Ureter (tissue), 1 donor: ENCODE data around the gene SPDYE5. TPM values are rescaled to one million over a fixed set of nuclear protein-coding genes. Genes with fewer than 3 reads are reported as not detected.
"Not testable (repeated sequence)": the region's sequence is repeated elsewhere in the genome, so short reads cannot be mapped to it uniquely, and the experiment has no call there.

Experiments used
- DNase-seq: peaks from one replicate; pipeline ENCODE4 v3.0.0-alpha.2; 2020; ENCODE audit warnings: low spot score
- total RNA-seq: library from RNA; stranded (reverse); gene quantifications from one replicate; pipeline ENCODE4 v1.2.4, GENCODE V29; 2023
- donor health status: DM: yes; HTN: yes; CAD: no.

The SPDYE5 gene, protein sequence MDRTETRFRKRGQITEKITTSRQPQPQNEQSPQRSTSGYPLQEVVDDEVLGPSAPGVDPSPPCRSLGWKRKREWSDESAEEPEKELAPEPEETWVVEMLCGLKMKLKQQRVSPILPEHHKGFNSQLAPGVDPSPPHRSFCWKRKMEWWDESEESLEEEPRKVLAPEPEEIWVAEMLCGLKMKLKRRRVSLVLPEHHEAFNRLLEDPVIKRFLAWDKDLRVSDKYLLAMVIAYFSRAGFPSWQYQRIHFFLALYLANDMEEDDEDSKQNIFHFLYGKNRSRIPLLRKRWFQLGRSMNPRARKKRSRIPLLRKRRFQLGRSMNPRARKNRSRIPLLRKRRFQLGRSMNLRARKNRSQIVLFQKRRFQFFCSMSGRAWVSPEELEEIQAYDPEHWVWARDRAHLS
- 0.39 TPM for total RNA-seq

DNA sequence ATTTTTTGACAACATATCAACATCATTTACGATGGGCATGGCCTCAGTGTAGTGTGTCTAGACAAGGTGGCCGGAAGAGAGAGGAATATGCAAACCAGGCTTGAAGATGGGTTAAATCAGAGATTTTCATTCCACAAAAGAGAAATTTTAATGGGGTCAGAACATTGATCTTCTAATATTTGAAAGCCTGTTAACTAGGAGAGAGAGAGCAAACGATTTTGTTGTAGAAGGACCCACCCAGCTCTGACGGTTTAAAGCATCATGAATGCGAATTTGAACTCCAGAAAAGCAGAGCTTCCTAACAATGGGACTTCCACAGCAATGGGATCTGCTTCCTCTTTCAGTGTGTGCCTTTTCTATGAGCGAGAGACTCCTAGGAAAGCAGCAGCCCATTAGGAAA lies at the start of gene SPDYE5:
TSS of gene SPDYE5 (plus strand) at position 301 of the 400 bp plus-strand sequence. CDS start 1,728 bp downstream, outside the sequence.
- not testable (repeated sequence) for DNase-seq

DNA sequence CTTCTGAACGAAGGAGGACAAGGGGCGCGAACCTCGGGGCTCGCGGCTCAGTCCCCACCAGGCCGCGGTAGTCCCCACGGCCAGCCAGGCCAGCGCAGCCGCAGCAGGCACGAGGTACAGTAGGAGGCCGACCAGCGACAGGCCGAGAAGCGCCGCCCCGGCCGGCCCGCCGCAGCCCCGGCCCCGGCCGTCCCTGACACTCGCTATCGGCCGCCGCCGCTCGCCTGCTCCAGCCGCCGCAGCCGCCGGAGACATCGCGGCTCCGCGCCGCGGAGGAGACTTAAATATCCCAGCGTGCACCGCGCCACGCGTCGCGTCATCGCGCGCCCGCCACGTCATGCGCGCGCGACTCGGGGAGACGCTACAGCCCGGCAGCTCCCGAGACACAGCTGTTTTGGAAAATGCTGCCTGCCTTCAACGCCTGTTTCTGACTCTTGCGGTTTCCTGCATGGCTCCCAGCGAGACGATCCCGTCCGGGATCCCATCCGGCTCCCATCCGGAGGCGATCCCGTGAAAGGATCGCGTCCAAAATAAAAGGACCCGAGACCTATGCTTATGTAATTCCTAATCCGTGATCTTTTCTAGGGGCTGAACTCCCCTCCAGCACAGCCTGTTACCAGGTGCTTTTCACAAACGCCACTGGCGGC lies 49.5 kb upstream of the SPDYE5 start:
- DNase-seq: not testable (repeated sequence)

DNA sequence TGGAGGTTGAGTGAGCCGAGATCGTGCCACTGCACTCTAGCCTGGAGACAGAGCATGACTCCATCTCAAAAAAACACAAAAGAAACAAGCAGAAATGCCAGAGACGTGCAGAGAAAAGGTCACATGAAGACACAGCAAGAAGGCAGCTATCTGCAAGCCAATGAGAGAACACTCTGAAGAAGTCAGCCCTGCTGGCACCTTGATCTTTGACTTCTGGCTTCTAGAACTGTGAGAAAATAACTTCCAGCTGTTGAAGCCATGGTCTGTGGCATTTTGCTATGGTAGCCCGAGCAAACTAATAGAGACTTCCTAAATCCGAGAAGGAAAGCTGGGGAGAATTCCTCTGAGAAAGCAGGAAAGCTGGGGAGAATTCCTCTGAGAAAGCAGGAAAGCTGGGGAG lies 42.2 kb upstream of the SPDYE5 start:
- not testable (repeated sequence) for DNase-seq

DNA sequence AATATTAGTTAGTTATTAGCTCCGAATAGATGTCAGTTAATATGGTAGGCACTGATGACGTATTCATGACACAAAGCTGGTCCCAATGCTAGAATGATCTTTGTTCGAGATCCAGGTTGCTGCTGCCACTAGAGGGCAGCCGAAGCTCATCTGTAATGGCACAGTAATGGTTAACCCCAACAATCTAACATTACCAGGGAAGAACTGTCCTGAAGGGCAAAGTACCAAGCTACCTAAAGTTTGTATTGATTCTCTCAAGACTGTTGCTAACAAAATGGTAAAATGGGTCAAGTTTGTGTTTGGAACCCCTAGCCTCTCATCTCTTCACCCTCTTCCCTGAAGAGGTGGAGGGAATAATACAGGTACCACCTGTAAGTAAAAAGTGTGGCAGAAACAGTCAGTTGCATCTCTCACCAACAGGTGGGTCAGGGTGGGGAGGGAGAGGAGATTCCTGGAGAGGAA lies 39.6 kb upstream of the SPDYE5 start:
- not testable (repeated sequence) for DNase-seq

DNA sequence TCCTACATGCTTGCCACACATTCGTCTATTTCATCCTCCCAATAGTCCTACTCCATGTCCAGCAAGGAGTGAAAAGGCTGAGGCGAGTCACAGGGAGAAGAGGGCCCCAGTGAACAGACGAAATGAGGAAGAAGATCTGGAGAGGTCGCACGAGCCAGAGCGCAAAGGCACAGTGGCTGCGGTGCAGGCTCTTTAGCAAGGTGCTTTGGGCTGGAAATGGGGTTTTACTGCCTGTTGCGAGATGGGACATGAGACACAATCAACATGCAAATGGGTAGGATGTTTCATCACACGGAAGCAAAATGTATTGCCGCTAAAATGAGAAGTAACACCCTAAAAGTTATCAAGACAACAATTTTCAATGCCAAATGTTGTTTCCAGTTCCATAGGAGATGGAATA lies 35.7 kb upstream of the SPDYE5 start:
- DNase-seq: not testable (repeated sequence)

DNA sequence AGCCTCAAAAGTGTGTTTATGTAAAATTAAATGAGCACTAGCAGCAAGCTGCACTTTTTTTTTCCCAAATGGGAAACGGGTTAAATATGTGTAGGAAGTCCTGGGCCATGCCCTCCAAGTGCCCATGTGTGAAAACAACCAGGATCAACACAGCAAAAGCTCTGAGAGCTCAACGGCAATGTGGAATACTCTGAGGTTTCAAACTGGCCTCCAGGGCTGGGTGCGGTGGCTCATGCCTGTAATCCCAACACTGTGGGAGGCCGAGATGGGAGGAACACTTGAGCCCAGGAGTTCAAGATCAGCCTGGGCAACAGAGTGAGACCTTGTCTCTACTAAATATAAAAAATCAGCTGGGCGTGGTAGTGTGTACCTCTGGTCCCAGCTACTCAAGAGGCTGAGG lies 34.1 kb upstream of the SPDYE5 start:
- not testable (repeated sequence) for DNase-seq

DNA sequence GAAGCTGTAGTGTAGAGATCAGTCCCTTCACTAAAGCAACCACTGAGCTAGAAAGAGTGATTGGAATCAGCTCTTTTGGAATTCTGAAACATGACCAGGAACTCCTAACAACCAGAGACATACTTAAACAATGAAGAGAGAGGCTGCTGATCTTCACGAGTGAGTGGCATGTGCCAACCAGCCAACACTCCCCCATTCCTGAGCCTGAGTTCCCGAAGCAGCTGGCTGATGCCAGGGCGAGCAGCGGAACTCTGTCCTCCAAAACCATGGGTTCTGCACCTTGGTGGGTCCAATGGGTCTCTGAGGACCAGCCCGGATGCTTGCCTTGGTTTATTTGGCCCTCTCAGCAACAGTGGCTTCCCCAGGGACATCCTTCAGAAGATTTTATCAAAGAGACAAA lies 31.6 kb upstream of the SPDYE5 start:
- not testable (repeated sequence) for DNase-seq

DNA sequence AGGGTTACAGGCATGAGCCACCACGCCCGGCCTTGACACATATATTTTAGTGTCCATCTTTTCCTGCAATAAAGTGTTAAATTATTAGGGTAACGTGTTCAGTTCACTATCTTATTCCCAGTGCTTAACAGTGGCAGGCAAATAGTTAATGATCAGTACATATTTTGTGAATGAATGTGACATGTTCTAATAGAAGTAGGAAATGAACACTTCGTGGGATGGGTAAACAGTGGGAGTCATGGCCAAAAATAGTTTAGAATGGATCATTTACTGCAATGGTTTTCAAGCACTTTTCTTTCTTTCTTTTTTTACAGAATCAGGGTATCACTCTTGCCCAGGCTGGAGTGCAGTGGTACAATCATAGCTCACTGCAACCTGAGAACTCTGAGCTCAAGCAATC lies 22.0 kb upstream of the SPDYE5 start:
- DNase-seq: not testable (repeated sequence)

DNA sequence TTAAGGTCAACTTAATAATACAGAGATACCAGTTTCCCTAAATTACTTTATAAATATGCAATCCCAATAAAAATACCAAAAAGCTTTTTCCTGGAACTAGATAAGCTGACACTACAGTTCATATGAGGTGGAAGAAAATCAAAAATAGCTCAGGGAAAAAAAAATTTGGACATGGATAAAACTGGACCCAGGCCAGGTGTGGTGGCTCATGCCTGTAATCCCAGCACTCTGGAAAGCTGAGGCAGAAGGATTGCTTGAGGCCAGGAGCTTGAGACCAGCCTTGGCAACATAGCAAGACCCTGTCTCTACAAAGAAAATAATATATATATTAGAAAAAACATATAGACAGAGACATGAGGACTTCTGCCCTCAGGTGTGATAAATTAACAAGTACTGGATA lies 14.7 kb upstream of the SPDYE5 start:
- not testable (repeated sequence) for DNase-seq

DNA sequence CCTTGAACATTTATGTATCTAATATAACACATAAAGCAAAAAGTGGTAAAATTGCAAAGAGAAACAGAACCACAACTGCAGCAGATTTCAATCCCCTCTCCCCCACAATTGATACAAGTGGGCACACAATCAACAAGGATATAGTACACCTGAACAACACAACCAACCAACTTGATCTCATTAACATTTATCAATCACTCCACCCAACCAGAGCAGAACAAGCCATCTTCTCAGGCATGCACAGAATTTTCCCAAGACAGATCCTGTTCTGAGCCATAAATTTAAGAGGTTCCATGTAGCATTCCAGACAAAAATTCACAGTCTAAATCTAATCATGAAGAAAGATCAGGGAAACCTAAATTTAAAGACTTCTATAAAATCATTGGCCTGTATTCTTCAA lies 11.8 kb upstream of the SPDYE5 start:
- not testable (repeated sequence) for DNase-seq

DNA sequence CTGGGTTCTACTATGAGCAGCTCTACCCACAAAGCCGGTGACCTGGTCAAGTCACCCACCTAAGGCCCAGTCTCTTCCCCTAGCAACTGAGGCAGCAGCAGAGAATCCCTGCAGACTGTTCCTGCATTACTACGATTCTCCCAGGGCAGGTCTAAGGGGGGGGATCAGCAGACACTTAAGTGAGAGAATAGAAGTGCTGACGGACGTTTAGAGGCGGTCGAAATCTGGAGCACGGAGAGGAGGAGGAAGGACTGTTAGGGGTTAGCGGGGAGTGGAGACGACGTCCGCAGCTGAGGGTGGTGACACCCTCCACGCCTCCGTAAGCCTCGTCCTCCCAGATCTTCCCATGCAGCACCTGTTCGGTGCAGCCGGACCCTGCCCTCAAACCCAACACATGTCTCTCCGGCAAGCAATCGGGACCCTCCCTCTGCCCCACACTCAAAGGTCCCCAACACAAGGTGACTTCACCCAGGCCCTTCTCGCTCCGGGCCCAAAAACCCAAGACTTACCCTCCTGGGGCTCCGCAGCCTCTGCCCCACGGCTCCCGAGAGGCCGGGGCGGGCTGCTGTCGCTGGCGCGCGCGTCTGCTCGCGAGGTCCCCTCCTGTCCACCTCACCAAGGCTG lies 6.7 kb upstream of the SPDYE5 start:
- DNase-seq: not testable (repeated sequence)

DNA sequence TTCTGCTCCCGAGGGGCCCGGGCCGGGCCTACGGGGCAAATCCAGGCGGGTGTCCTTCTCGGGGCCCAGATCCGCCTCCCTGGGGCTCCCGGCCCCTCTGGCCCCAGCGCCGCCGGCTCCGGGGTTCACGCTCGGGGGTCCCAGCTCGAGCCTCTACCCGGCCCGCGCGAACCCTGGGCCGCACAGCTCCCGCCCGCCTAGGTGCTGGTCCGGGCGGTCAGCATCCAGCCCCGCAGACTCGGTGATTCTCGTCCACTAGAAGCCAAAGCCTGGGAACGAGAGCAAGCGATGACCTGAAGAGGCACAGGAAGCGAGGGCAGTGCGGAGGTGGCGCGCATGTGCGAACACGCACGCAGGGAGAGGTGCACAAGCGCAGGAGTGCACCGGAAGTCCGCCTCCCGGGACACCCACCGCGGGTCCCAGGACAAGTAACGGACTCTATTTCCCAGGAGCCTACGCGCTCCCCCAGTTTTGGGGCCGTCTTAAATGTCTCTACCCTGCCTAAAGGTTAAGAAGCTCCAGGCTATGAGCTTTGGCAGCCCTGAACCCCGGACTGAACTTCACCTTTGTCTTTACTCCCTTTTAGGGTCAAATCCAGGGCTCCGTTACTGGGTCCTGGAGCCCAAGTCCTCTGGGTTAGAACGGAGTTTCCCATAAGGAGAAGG lies 6.0 kb upstream of the SPDYE5 start, which contains the start of gene POM121C:
TSS of gene POM121C (minus strand) at position 321 of the 665 bp plus-strand sequence. CDS start 44,803 bp downstream, outside the sequence.
- peak; percentile 94 for DNase-seq

DNA sequence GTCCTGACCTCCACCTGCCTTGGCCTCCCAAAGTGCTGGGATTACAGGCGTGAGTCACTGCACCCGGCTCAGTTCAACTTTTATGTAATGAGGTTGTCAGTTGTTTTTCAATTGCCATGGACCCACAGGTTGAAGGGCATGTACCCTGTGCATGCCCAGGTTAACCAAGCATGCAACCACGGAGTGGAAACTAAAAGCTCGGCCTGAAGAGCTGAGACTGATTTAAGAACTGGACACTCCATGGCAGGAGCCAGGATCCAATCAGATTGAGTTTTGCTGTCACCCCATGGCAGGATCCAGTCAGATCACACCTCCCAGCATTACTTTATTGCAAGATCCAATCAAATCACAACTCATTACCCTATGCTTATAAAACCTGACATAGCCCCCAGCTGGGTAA lies 16.9 kb downstream of the SPDYE5 start:
- DNase-seq: not testable (repeated sequence)

DNA sequence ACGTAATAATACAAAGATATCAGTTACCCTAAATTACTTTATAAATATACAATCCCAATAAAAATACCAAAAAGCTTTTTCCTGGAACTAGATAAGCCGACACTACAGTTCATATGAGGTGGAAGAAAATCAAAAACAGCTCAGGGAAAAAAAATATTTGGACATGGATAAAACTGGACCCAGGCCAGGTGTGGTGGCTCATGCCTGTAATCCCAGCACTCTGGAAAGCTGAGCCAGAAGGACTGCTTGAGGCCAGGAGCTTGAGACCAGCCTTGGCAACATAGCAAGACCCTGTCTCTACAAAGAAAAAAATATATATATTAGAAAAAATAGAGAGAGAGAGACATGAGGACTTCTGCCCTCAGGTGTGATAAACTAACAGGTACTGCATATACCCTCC lies 26.7 kb downstream of the SPDYE5 start:
- not testable (repeated sequence) for DNase-seq

DNA sequence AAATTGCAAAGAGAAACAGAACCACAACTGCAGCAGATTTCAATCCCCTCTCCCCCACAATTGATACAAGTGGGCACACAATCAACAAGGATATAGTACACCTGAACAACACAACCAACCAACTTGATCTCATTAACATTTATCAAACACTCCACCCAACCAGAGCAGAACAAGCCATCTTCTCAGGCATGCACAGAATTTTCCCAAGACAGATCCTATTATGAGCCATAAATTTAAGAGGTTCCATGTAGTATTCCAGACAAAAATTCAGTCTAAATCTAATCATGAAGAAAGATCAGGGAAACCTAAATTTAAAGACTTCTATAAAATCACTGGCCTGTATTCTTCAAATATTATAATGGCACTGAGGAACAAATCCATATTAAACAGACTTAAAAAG lies 29.6 kb downstream of the SPDYE5 start:
- not testable (repeated sequence) for DNase-seq

DNA sequence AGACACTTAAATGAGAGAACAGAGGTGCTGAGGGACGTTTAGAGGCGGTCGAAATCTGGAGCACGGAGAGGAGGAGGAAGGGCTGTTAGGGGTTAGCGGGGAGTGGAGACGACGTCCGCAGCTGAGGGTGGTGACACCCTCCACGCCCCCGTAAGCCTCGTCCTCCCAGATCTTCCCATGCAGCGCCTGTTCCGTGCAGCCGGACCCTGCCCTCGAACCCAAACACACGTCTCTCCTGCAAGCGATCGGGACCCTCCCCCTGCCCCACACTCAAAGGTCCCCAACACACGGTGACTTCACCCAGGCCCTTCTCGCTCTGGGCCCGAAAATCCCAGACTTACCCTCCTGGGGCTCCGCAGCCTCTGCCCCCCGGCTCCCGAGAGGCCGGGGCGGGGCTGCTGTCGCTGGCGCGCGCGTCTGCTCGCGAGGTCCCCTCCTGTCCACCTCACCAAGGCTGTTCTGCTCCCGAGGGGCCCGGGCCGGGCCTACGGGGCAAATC lies 35.2 kb downstream of the SPDYE5 start:
- peak; percentile 46 for DNase-seq

DNA sequence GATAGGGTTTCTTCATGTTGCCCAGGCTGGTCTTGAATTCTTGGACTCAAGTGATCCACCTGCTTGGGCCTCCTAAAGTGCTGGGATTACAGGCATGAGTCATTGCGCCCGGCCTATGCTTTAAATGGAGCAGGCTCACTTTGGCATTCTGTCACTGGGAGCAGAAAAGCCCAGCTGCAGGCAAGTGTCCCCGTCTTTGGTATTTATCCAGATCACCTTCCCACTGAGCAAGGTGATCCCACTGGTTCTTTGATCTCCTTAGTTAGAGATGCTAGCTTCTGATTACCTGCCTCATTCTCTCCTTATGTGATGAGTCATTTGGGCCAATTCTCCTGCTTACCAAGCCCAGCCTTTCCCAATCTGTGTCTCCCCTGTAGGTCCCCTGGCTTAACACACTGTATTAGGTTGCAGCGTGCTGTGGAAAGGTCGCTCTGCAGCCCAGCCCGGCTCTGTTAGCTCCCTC lies 39.3 kb downstream of the SPDYE5 start:
- DNase-seq: no peak

DNA sequence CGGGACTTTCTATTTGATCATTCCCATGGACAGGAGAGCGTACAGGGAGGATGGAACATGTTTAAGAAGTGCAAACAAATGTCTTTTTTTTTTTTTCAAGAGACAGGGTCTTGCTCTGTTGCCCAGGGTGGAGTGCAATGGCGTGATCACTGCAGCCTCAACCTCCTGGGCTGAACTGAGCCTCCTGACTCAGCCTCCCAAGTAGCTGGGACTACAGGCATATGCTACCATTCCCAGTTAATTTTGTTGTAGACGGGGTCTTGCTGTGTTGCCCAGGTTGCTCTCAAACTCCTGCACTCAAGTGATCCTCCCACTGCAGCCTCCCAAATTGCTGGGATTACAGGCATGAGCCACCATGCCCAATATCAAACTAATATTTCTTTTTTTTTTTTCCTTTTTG lies 40.5 kb downstream of the SPDYE5 start:
- no peak for DNase-seq

DNA sequence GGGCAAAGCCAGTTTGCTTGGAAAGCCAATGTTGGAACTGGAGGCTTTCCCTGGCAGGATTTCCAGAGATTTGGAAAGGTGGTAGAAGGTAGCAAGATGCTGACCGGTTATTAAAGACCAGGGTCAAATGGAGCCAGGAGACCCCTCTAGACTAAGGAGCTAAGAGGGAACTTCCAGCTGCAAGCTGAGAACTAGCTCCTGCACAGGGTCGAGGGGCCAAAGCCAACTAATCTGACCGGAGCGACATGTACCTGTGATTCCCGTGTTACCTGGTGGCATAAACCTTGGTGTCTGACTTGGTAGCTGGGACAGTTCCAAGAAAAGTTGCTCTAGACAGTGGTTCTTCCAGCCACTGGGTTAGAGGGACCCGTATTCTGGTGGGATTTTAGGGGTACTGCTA lies 41.8 kb downstream of the SPDYE5 start:
- DNase-seq: no peak

DNA sequence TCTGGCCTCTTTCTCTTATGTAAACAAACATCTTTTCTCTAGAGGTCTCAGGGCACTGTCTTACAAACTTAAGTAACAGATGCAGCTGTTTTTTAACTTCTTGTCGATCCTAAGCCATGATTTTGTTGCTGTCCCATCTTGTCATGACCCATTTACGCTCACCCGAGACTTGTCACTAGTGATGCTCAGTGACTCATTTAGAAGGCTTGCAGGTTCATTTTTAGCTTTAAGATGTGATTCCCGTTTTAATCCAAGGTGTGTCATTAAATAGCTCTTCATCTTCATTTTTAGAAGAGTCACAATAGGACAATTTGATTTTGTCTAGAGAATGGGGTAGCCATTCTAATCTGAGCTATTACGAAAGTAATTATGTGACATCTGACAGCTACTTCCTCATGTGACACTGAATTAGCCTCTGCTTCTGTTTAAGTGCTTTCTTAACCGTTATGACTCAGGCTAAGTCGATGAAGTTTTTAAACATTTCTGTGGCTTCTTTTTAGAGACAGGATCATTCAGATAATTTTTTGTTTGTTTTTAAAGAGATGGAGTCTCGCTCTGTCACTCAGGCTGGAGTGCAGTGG lies 42.7 kb downstream of the SPDYE5 start:
- no peak for DNase-seq

DNA sequence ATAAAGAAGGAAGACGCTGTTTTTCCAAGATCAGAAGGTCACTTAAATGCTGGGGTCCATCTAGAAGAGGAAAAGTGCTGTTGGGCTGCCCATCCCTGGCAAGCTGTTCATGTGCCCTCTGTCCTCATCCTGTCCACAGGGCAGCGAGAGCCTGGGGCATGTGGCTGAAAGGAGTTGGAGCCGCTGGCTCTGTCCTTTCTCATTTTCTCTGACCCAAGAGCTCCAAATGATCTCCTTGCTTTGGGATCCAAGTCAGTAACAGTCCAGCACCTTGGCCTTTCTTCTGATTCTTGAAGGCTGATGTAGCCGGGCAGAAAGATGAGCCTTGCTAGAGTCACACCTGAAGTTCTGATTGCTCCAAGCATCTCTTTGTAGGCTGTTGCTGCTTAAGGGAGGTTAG lies 44.4 kb downstream of the SPDYE5 start:
- no peak for DNase-seq
